HEK293 (cell line): ENCODE results near the gene PRR35.
A peak's percentile ranks its signal among the peaks of the same experiment; 100 is the strongest.

Source experiments
- CTCF ChIA-PET: fragments of 350-600 bp; formaldehyde crosslinking; extraction: SDS; loops from one replicate; lab custom pipeline; 2021; ENCODE audit warnings: antibody characterized with exemption; lab: Yijun Ruan, JAX
- POLR2A ChIA-PET: fragments of 300-600 bp; formaldehyde crosslinking; extraction: SDS; loops from one replicate; lab custom pipeline; 2020; ENCODE audit warnings: antibody characterized with exemption, inconsistent platforms; lab: Yijun Ruan, JAX
- H3K27ac ChIP-seq: fragments of 200-500 bp; sonication (Bioruptor generic); 2 replicates; pipeline ENCODE4 v1.5.1; 2014; ENCODE audit warnings: low read depth, low read length, control low read depth, inconsistent platforms; ENCODE audit errors: extremely low read depth
- H3K36me3 ChIP-seq, 2 experiments: fragments of 200-500 bp in 1 of 2; sonication (Bioruptor generic) in 1 of 2; 1 replicate in 1 of 2; 2 replicates in 1 of 2; pipeline ENCODE4 v1.5.1; 2014 to 2017; ENCODE audit warnings: inconsistent platforms in 2 of 2, low read length in 2 of 2; ENCODE audit not compliant: control insufficient read depth in 2 of 2, insufficient read depth in 1 of 2
- H3K4me1 ChIP-seq: fragments of 200-500 bp; sonication (Bioruptor generic); 2 replicates; pipeline ENCODE4 v1.5.1; 2014; ENCODE audit warnings: mild to moderate bottlenecking, low read length, inconsistent platforms; ENCODE audit not compliant: control insufficient read depth, insufficient read depth
- H3K4me3 ChIP-seq: 2 replicates; pipeline ENCODE4 v1.5.1; 2011; ENCODE audit warnings: low read depth, mild to moderate bottlenecking, control low read depth, low read length, moderate library complexity
- H3K9me3 ChIP-seq: fragments of 200-500 bp; sonication (Bioruptor generic); 2 replicates; pipeline ENCODE4 v1.5.1; 2014; ENCODE audit warnings: low read depth, low read length, inconsistent platforms; ENCODE audit not compliant: control insufficient read depth, insufficient read depth
- BCL11A ChIP-seq: fragments of 450-650 bp; formaldehyde crosslinking; IDR thresholded peaks from 2 replicates; pipeline ENCODE4 v1.5.1; 2016; ENCODE audit warnings: low read depth, missing biosample characterization, missing genetic modification characterization
- BCL11B ChIP-seq: fragments of 450-650 bp; formaldehyde crosslinking; IDR thresholded peaks from 2 replicates; pipeline ENCODE4 v1.5.1; 2016; ENCODE audit warnings: low read depth, missing biosample characterization, missing genetic modification characterization
- HIC1 ChIP-seq: fragments of 450-650 bp; formaldehyde crosslinking; IDR thresholded peaks from 2 replicates; pipeline ENCODE4 v1.5.1; 2016; ENCODE audit warnings: missing biosample characterization, missing genetic modification characterization
- MEIS1 ChIP-seq: sonication (generic); formaldehyde crosslinking; IDR thresholded peaks from 2 replicates; pipeline ENCODE4 v1.8.1; 2022; ENCODE audit warnings: missing genetic modification reagents, mild to moderate bottlenecking, borderline replicate concordance
- SCRT1 ChIP-seq: fragments of 450-650 bp; formaldehyde crosslinking; IDR thresholded peaks from 2 replicates; pipeline ENCODE4 v1.5.1; 2016; ENCODE audit warnings: missing biosample characterization, missing genetic modification characterization, borderline replicate concordance
- SP2 ChIP-seq: fragments of 450-650 bp; formaldehyde crosslinking; IDR thresholded peaks from 2 replicates; pipeline ENCODE4 v1.5.1; 2016; ENCODE audit warnings: missing biosample characterization, missing genetic modification characterization
- ZBTB7A ChIP-seq: fragments of 450-650 bp; formaldehyde crosslinking; IDR thresholded peaks from 2 replicates; pipeline ENCODE4 v1.5.1; 2016; ENCODE audit warnings: low read depth, missing biosample characterization, missing genetic modification characterization
- ZFP37 ChIP-seq: fragments of 450-650 bp; formaldehyde crosslinking; IDR thresholded peaks from 2 replicates; pipeline ENCODE4 v1.5.1; 2016; ENCODE audit warnings: missing biosample characterization, missing genetic modification characterization
- ZNF16 ChIP-seq: fragments of 450-650 bp; formaldehyde crosslinking; IDR thresholded peaks from 2 replicates; pipeline ENCODE4 v1.5.1; 2016; ENCODE audit warnings: low read depth, missing biosample characterization, missing genetic modification characterization
- ZNF26 ChIP-seq: fragments of 450-650 bp; formaldehyde crosslinking; IDR thresholded peaks from 2 replicates; pipeline ENCODE4 v1.5.1; 2016; ENCODE audit warnings: missing biosample characterization, missing genetic modification characterization
- ZNF433 ChIP-seq: fragments of 450-650 bp; formaldehyde crosslinking; IDR thresholded peaks from 2 replicates; pipeline ENCODE4 v1.5.1; 2016; ENCODE audit warnings: missing biosample characterization, missing genetic modification characterization, low read depth
- ZNF473 ChIP-seq: fragments of 450-650 bp; formaldehyde crosslinking; IDR thresholded peaks from 2 replicates; pipeline ENCODE4 v1.5.1; 2017; ENCODE audit warnings: missing biosample characterization, missing genetic modification characterization
- ZNF514 ChIP-seq: fragments of 450-650 bp; formaldehyde crosslinking; IDR thresholded peaks from 2 replicates; pipeline ENCODE4 v1.5.1; 2016; ENCODE audit warnings: missing biosample characterization, missing genetic modification characterization
- ZNF530 ChIP-seq: fragments of 450-650 bp; formaldehyde crosslinking; IDR thresholded peaks from 2 replicates; pipeline ENCODE4 v1.5.1; 2016; ENCODE audit warnings: low read depth, missing biosample characterization, missing genetic modification characterization
- ZNF561 ChIP-seq: fragments of 450-650 bp; IDR thresholded peaks from 2 replicates; pipeline ENCODE4 v1.5.1; 2018; ENCODE audit warnings: missing biosample characterization, missing genetic modification characterization, borderline replicate concordance
- ZNF580 ChIP-seq: fragments of 450-650 bp; formaldehyde crosslinking; IDR thresholded peaks from 2 replicates; pipeline ENCODE4 v1.5.1; 2016; ENCODE audit warnings: missing biosample characterization, missing genetic modification characterization
- ZNF658 ChIP-seq: fragments of 450-650 bp; formaldehyde crosslinking; IDR thresholded peaks from 2 replicates; pipeline ENCODE4; 2016; ENCODE audit warnings: missing biosample characterization, missing genetic modification characterization
- ZNF768 ChIP-seq: fragments of 450-650 bp; formaldehyde crosslinking; IDR thresholded peaks from 2 replicates; pipeline ENCODE4 v1.5.1; 2018; ENCODE audit warnings: missing biosample characterization, mild to moderate bottlenecking, missing genetic modification characterization
- ZNF791 ChIP-seq: fragments of 450-650 bp; formaldehyde crosslinking; IDR thresholded peaks from 2 replicates; pipeline ENCODE4 v1.5.1; 2016; ENCODE audit warnings: missing biosample characterization, missing genetic modification characterization

Gene PRR35

DNA sequence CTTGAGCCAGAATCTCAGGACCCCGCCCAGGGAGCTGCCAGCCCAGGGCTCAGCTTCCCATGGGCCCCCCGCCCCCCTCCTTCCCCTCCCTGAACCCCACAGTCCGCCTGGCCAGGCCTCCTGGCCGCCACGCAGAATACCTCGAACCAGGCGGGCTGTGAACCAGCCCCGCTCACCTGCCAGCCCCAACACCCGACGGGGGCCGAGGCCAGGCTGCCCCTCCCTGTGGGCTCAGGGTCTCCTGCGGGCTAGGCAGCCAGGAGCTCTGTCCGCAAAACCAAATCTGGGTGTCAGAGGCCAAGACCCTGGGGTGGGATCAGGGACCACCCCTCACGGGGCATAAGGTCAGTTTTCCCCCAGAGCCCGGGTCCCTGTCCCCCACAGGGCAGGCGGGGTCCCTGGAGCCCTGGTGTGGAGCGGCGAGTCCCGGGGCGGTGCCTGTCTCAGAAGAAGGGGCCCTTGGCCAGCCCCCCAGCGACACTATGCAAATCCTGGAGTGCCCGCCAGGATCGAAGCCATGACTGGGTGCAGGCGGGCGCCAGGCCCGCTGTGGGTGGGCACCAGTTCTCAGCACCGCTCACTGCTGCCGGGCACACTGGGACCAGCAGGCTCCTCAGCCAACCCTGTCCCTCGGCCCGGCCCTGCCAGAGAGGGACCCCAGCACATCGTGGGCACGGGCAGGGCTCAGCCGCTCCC lies 6.4 kb upstream of the PRR35 start:
- Histone ChIP-seq H3K27ac (no peak overlapping the region), H3K4me3 (no peak overlapping the region), H3K9me3 (no peaks in the 10 kb centered on the region), H3K4me1 (no peaks in the 10 kb centered on the region), H3K36me3 (peaks cover 0 to 25% of the 10 kb centered on the region in 2 experiments; a peak in 1 of 3 replicates)
- ChIA-PET CTCF (no interaction called here), POLR2A (interaction anchor here (0.6 to 0.7 kb wide), 2 partner anchors 25 to 34 kb away, joined by 3 to 7 read pairs; no protein-coding TSS in a partner anchor)
- TF ChIP-seq HIC1 (peak; percentile 77), SP2 (peak; percentile 18; the same call in 1 of the 2 replicates), ZNF768 (tag by site-specific recombination) (no peak), BCL11B (tag by site-specific recombination) (peak; percentile 41; the same call in 1 of the 2 replicates)

DNA sequence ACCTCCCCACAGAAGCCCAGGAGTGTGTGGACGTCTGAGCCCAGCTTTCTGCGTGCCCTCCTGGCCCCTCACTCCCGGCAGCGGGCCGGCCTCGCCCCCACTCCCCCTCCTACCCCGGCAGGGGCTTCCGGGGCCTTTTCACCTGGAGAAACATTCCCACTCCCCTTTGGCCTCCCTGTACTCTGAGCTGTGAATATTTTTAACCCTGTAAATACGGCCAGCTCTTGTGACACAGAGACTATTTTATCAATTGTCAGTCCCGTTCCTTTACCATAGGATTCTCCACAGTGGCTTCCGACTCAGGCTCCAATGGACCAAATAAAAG lies 5.9 kb upstream of the PRR35 start:
- no peak for TF ChIP-seq ZNF16 (tag by site-specific recombination)
- TF ChIP-seq BCL11A (tag by site-specific recombination): no peak
- no peak for TF ChIP-seq ZNF791 (tag by site-specific recombination)
- no peak for TF ChIP-seq ZNF473
- no peak for TF ChIP-seq ZNF561 (tag by site-specific recombination)
- TF ChIP-seq SCRT1: no peak
- TF ChIP-seq ZNF658 (tag by site-specific recombination): no peak
- no peak for TF ChIP-seq ZFP37 (tag by site-specific recombination)
- TF ChIP-seq MEIS1 (CRISPR knock-in tag): no peak
- TF ChIP-seq ZNF530 (tag by site-specific recombination): no peak
- no peak for TF ChIP-seq ZBTB7A (tag by site-specific recombination)
- Histone ChIP-seq H3K36me3 (peaks cover 0 to 23% of the 10 kb centered on the region in 2 experiments; a peak in 1 of 3 replicates), H3K9me3 (no peaks in the 10 kb centered on the region), H3K27ac (no peak overlapping the region), H3K4me3 (no peak overlapping the region), H3K4me1 (no peaks in the 10 kb centered on the region)
- ChIA-PET CTCF (interaction anchor here (0.6 kb wide), 1 partner anchor 135 kb away, joined by 3 read pairs; no protein-coding TSS in a partner anchor), POLR2A (no interaction called here)

GRCh38 chr16:554640-555365 lies 5.4 kb upstream of the PRR35 start:
- no peaks in the 10 kb centered on the region for H3K9me3 ChIP-seq
- CTCF ChIA-PET: interaction anchor here (0.6 kb wide), 1 partner anchor 136 kb away, joined by 3 read pairs; no protein-coding TSS in a partner anchor
- TF ChIP-seq ZNF26 (tag by site-specific recombination) (no peak), ZNF433 (no peak), ZNF514 (tag by site-specific recombination) (no peak), MEIS1 (CRISPR knock-in tag) (no peak), ZNF580 (no peak)
- TF ChIP-seq, all 188 proteins: peak for 0
- POLR2A ChIA-PET: interaction anchor here (0.9 to 1.2 kb wide), 2 partner anchors 12 to 16 kb away, joined by 3 to 4 read pairs; partner anchors contain the start of gene NHLRC4
- no peak overlapping the region for H3K27ac ChIP-seq
- no peaks in the 10 kb centered on the region; the same call in 1 of the 2 replicates for H3K4me1 ChIP-seq
- H3K4me3 ChIP-seq: no peak overlapping the region
- peaks cover 0 to 19% of the 10 kb centered on the region in 2 experiments; a peak in 1 of 3 replicates for H3K36me3 ChIP-seq
